NCI-H2227 (cell line): ENCODE results near the gene CWC27.
"Not testable (repeated sequence)": the region's sequence is repeated elsewhere in the genome, so short reads cannot be mapped to it uniquely, and the experiment has no call there.

Source experiments
- DNase-seq: peaks from one replicate; lab custom pipeline; 2025; ENCODE audit not compliant: unreplicated experiment; lab: John Stamatoyannopoulos, UW

Gene CWC27

DNA sequence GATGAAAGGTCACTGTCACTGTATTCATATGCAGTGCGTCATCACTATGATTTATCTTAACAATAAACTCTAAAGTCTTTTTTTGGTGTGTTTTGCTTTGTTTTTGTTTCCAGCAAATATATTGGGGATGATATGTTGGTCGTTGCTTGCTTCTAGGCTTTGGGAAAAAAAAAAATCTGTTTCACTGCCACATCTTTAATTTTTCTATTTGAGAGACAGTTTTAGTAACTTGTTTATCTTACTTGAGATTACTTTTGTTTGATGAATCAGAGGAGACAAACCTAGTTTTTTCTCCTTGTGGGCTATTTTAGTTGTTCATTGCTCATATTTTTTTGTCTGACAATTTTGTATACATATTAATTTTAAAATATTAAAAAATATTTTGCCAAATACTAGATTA, 19.4 kb downstream of the CWC27 start:
- no peak for DNase-seq

DNA sequence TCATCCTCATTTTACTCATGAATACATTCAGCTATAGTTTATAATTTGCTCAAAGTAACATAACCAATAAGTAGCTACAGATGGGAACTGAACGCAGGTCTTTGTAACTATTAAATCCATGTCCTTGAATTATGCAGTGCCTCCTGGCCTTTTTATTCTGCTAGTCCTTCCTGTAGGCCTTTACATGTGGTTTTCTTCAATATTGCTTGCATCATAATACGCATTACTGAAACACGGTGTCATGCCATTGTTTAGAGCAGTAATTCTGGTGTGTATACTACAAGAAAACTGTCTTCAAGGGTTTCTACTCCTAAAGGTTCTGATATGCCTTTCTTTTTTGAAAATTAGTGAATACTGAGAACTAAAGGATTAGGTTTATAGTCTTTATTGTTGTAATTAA, 20.7 kb downstream of the CWC27 start:
- no peak for DNase-seq

GRCh38 chr5:64790210-64790609, 21.5 kb downstream of the CWC27 start:
- DNase-seq: no peak

DNA sequence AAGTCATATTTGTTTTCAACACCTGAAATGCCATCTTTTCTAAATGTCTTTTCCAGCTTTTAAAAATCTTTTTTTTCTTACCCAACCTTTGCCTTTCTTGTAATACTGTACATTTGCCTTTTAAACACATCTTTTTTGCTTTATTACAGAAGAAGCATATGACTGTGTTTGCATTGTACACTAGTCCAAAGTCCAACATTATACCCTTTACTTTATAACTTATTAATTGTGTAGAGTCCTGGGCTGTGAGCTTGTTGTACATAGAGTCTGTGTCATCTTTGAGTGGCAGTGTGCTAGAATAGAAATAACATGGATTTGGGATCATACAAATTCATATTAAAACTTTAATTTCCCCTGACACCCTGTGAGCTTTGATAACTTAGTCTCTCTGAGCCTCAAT, 23.7 kb downstream of the CWC27 start:
- no peak for DNase-seq

GRCh38 chr5:64794053-64794770, 25.5 kb downstream of the CWC27 start:
- DNase-seq: no peak

DNA sequence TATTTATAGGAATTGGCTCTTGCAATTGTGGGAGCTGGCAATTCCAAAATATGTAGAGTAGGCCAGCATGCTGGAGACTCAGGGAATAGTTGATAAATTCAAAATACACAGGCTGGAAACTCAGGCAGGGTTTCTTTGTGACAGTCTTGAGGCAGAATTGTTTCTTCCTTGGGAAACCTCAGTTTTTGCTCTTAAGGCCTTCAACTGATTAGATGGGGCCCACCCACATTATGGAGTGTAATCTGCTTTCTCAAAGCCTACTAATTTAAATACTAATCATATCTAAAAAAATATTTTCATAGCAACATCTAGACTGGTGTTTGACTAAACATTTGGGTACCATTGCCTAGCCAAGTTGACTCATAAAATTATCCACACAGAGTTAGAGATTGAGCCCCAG, 27.6 kb downstream of the CWC27 start:
- no peak for DNase-seq

GRCh38 chr5:64800926-64801325, 32.2 kb downstream of the CWC27 start:
- DNase-seq: no peak

DNA sequence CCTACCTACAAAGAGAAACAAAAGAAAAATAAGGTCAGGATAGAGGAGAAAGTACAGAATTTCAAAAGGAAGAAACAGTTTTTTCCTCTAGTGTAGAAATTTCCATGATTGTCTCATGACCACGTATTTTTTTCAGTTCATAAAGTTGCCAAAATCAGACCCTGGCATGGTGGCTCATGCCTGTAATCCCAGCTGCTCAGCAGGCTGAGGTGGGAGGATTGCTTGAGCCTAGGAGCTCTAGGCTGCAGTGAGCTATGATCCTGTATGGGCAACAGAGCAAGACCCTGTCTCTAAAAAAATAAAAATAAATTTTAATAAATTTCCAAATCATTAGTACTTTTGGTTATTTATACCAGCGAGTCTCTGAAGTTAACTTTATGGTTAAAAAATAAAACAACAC, 37.8 kb downstream of the CWC27 start:
- no peak for DNase-seq

DNA sequence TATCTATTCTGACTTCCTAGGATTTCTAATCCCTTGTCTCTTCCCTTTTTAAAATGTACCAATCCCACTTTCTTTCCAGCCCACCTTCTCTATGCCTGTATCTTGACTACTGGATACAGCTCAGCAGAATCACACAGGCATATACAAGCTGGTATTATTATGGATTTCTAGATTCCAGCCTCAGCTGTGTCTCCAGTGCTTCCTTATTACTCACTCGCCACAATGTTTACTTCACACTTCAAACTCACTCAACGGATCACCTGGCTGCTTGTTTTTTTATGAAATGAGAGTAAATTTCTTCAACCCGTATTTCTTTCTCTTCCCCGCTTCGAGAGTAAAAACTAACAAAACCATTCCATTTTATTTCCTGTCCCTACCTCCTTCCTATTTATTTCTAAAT, 38.8 kb downstream of the CWC27 start:
- DNase-seq: no peak

DNA sequence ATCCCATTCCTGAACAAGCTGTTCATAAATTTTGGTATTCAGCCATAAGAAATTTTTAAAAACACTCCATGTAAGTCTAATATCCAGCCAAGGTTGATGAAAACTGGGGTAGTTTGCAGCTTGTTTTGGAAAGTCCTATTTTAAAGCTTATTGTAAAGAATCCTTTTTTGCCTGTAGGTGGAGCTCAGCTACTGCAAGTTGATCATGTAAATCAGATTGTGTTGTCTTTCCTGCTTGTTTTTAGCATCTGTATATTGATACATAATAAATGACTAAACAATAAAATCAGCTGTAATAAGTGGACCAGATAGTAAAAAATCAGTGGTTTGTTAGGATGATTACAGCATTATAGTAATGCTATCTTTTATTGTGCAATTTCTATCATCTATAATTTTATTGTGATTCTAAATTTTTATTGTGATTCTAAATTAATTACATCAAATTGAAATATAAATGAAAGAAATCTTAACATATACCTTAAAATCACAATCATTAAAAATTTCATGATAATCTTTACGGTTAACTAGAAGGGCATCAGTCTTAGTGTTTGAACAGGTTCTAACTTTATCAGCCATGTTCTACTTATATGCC, 42.4 kb downstream of the CWC27 start:
- DNase-seq: peak; percentile 46

GRCh38 chr5:64814073-64814472, 45.3 kb downstream of the CWC27 start:
- DNase-seq: no peak

GRCh38 chr5:64818245-64818644, 49.5 kb downstream of the CWC27 start:
- no peak for DNase-seq

GRCh38 chr5:64819345-64819744, 50.6 kb downstream of the CWC27 start:
- DNase-seq: not testable (repeated sequence)

- no peak for DNase-seq
Observed at GRCh38 chr5:64822320-64822719, 53.6 kb downstream of the CWC27 start.

DNA sequence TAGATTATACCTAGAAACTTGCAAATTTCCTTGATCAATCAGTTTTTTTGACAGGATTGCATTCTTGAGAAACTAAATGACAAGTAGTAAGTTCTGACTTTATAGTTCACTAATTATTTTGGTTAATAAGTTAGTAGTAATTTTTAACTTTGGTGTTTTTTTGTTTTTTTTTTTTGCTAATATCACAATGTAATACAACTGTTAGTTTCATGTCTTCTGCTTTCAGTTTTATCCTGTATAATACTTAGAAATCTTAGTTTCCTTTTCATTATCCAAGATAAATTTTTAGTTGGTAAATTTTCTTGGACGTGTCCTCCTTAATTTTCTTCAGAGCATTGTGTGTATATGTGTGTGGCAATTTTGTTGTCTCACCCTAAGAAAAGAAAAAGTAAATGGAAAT, 57.8 kb downstream of the CWC27 start:
- DNase-seq: no peak

DNA sequence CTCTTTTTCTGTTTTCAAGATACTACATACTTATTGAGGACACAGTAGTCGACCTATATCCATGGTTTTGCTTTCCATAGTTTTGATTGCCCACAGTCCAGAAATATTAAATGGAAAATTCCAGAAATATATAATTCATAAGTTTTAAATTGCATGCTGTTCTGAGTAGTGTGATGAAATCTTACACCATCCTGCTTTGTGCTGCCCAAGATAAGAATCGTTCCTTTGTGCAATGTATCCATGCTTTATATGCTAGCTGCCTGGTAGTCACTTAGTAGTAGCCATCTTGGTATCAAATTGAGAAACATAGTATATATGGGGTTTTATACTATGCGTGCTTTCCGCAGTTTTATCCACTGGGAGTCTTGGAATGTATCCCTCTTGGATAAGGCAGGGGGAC, 59.0 kb downstream of the CWC27 start:
- no peak for DNase-seq

- not testable (repeated sequence) for DNase-seq
Observed at GRCh38 chr5:64830650-64831049, 61.9 kb downstream of the CWC27 start.

DNA sequence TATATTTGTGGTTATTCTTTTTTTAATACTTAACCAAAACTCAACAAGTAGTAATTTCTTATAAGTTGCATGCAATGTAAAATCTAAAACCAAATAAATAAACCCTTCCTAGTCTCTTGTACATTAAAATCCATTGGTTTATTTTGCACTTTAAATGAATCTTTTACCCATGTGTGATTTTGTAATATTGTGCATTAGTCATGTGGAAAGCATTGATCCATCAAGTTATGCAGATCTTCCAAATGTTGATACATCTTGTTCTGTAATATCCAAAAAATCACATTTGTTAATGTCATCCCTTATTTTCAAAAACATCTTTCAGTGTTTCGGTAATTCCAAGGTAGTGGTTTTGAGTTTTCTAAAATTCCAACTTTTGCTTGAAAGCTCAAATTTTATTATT, 63.3 kb downstream of the CWC27 start:
- no peak for DNase-seq

DNA sequence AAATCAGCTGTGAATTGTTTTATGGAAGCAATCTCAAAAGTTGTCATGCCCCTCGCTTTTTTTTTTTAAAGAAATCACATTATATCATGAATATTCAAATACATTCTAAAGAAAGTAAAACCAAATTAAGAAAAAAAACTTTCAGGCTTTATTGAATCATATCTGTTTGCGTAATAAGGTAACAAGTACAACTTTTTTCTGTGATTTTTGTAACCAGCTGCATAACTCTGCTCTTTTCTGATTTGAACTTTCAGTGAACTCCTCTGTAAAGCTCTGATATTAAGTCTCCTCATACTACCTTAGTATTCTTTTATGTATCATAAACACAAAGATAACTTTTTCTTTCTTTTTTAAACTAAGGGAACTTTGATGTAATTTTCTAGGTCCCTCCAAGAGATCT, 65.3 kb downstream of the CWC27 start:
- no peak for DNase-seq

DNA sequence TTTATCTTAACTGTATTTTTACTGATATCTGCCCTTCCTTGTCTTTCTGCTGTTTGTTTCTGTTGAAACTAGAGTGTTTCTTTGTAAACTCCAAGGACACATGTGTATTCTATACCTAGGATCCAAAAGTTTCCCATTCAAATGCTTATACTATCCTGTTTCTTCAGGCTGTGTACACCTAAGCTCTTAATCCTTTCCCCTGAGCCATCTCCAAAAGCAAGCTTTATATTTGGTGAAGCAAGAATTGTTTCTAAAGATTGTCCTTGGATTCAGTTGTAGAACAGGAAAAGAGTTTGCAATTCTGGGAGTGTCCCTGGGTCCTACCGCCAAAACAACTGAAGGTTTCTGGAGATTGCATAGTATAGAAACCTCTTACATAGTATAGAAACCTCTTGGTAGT, 65.9 kb downstream of the CWC27 start:
- no peak for DNase-seq

GRCh38 chr5:64835266-64835665, 66.5 kb downstream of the CWC27 start:
- DNase-seq: no peak

- no peak for DNase-seq
Observed at GRCh38 chr5:64836190-64836755, 67.5 kb downstream of the CWC27 start.

DNA sequence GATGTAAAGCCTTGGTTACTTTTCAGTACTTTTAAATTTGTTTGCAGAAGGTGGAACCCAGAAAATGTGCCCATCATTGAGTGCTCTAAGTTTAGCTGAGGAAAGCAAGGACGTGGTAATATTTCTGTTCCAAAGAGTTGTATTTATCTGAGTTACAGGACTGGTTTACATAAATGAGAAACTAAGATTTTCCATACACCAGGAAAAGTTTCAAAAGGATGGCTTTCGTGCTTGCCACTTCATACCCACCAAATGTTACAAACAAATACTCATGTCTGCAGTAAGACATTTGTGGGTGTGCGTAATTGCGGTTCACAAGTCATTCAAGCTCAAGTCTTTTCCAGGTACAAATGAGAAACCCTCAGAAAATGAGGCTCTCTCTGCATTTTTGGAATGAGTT, 68.1 kb downstream of the CWC27 start:
- no peak for DNase-seq
